GM10847 (cell line): Measurements from ENCODE around the gene DOK3.

ENCODE experiments used
- POLR2A ChIP-seq: IDR thresholded peaks from 2 replicates; pipeline ENCODE4 v1.6.1; 2011; ENCODE audit not compliant: insufficient read length; ENCODE audit errors: extremely low read depth

DOK3 gene

DNA sequence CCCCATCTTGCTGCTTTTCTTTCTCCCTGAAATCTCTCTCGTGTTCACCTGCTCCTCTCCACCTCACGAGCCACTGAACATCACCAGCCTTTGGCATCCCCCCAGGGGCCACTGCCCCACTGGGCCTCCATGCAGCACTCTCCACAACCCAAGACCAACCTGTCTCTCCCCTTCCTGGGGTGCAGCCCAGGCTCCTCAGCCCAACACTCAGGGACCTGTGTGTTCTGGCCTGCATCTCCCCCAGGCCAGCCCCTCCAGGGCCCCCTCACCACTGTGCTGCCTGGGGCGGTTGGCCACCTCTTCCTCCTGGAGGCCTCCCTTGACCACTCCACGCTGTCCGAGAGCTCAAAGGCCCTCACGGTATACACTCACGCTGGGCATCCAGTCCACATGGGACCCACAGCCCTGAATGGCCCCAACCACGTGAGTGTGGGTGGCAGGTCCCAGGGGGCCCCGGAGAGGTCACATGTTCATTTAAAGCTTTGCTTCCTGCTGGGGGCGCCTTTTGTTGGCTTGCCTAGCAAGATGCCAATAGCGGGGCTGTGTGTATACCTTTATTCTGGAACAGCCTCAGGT, 453 bp upstream of the DOK3 start:
- TF ChIP-seq POLR2A, result peak; percentile 13

DNA sequence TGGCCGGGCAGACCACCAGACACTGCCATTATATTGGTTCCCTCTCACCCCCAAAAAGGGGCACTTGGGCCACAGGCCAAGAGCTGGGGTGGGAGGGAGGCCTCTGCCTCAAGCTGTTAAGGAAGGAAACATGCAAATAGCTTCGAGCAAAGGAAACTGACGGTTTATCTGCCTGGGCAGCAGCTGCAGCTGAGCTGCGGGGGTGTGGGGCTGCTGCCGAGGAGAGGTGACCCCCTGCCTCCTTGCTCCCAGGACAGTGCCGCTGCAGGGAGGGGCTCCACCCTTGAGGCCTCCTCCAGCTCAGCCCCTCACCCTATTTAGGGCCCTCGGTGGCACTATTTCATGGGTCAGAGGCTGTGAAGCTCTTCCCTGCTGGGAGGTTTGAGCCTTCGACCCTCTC, 789 bp downstream of the DOK3 start:
- TF ChIP-seq POLR2A, result peak; percentile 79

DNA sequence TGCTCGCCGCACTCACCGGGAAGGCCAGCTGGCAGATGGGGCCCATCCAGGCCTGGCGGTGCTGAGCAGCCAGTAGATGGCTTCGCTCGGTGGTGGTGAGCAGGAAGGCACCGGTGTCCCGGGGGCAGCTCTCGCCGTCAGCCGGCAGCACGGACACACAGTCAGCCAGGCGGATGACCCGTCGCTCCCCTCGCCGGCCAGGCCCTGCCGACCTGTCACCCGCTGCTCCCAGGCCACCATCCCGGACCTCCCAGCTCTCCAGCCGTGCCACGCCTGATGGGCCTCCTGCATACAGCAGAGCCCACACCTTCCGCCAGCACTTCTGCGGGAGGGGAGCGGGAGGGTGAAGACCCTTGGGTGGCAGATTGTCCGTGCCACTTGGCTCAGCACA, 1.4 kb downstream of the DOK3 start:
- no peak for TF ChIP-seq POLR2A

- no peak for TF ChIP-seq POLR2A
Measured at GRCh38 chr5:177507596-177508220, 1.9 kb downstream of the DOK3 start.

GRCh38 chr5:177507165-177507564, 2.5 kb downstream of the DOK3 start:
- no peak for TF ChIP-seq POLR2A

GRCh38 chr5:177505075-177505474, 4.6 kb downstream of the DOK3 start:
- no peak for TF ChIP-seq POLR2A

GRCh38 chr5:177504086-177505056, 5.3 kb downstream of the DOK3 start:
- no peak for TF ChIP-seq POLR2A

DNA sequence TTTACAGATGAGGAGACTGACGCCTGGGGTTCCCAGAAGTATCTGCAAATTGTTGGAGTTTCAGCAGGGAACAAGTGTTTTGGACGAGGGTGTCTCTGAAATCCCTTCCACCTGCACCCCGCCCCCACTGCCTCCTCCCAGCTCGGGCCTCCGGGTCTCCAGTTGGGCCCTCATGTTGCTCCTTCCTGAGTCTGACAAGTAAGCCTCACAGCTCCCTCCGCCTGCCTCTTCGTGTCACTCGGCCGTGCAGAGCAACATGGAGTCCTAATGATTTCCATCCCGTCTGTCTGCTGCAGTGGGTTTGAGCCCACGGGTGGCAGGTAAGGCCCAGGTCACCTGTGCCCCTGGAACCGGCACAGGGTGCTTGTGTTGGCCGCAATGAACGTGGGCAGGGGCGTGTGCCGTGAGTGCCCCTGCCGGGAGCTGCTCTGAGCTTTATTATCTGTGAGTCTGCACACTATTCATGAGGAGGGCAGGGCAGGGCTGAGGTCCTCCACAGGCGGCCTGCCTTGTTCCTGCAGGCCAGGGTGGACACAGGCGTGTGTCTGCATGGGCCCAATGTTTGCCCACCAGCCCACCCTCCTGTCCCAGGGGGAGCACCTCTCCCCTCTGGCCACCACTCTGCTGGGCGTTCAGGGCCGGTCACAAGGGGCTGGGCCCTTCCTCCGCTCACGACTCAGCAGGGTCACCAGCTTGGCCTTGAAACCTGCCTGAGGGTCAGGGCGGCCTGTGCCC, 6.1 kb downstream of the DOK3 start:
- no peak for TF ChIP-seq POLR2A

GRCh38 chr5:177502886-177503285, 6.7 kb downstream of the DOK3 start:
- TF ChIP-seq POLR2A, result no peak

GRCh38 chr5:177501874-177502678, 7.5 kb downstream of the DOK3 start:
- TF ChIP-seq POLR2A, result no peak

- TF ChIP-seq POLR2A, result no peak
Measured at GRCh38 chr5:177500685-177501522, 8.7 kb downstream of the DOK3 start.

DNA sequence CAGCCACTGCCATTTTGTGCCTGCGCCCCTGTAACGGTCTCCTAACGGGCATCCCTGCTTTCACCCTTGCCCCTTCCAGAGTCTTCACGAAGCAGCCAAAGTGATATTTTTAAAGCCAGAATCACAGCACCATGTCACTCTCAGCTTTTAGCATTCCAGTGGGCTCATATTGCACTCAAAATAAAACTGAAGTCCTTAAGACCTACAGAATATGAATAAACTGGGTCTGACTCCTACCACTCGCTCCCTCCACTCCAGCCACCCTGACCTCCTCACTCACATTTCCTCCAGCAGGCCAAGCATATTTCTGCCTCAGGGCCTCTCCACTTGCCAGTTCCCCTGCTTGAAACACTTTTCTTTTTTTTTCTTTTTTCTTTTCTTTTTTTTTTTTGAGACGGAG, 9.8 kb downstream of the DOK3 start:
- no peak for TF ChIP-seq POLR2A

DNA sequence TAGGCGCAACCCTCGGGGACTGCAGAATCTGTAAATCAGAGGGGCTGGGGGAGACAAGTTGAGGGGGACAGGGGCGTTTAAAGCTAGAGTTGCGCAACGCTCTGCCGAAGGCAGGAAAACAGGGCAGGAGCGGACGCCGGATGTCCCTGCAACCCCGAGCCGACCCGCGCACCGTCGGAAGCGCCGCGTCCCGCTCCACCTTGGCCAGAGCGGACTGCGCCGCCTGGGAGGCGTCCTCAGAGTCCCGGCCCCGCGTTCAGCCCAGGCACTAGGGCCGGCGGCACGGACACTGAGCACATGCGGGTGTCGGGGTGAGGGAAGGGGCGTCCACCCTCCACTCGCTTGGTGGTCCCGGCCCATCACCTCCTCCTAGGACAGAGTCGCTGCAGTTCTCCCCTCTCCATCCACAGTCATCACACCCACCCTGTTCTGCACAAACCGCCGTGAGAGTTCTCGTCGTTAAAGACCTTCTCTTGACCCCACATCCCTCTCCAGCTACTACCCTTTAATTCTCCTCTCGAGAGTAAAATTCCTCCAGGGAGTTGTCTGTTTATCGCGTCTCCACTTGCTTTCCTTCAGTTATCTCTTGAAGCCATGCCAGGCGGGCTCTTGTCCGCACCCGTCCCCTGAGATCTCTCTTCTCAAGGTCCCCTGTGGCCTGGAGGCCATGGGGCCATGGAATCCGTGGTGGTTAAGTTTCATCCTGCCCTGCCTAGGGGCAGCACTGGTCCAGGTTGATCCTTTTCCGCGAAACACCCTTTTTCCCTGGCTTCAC, 11.4 kb downstream of the DOK3 start:
- TF ChIP-seq POLR2A, result no peak
